GM18867 (cell line): ENCODE results near the gene TMEM200B.
"Not testable (repeated sequence)": the region's sequence is repeated elsewhere in the genome, so short reads cannot be mapped to it uniquely, and the experiment has no call there.

Source experiments
- ATAC-seq: cut with Tn5 transposase; IDR thresholded peaks from one replicate; pipeline ENCODE4 v1.9.1; 2021; ENCODE audit warnings: mild to moderate bottlenecking, moderate library complexity; ENCODE audit not compliant: unreplicated experiment

The TMEM200B gene

GRCh38 chr1:29123887-29124365 lies at the start of gene TMEM200B:
TSS of gene TMEM200B (minus strand) at chr1:29123903. CDS start at chr1:29121828, 2,075 bp downstream.
- ATAC-seq, result no peak

DNA sequence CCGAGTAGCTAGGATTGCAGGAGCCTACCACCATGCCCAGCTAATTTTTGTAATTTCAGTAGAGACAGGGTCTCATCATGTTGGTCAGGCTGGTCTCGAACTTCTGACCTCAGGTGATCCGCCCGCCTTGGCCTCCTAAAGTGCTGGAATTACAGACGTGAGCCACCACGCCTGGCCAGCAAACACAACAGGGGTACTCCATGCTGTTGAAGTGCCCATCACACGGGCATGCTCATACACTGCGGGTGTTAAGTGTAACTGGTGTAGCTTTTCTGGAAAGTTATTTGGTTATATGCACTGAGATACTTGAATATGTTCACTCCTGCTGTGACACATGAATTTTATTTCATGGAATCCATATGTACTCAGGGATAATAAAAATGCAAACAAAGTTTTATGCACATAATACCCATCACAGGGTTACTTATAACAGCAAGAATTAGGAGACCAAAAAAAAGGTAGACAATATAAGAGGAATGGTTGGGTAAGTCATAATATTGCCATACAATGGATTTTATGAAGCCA lies 48.8 kb upstream of the TMEM200B start:
- no peak for ATAC-seq

DNA sequence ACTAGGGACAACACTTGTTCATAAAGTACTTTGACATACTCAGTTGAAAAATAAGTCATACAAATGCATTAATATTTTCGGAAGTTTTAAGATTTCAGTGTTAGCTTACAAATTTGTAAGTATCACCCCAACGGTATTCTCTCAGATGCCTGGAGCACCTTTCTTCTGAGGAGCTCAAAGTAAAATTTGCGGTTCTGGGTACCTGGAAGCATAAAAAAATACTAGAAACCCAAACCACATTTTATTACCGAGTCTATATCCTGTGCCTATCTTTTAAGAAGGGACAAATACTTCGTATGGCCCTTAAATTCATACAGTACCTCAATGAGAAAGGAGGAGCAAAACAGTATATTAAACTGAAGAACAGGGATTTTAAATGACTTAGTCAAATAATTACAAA lies 47.8 kb upstream of the TMEM200B start:
- ATAC-seq, result no peak

DNA sequence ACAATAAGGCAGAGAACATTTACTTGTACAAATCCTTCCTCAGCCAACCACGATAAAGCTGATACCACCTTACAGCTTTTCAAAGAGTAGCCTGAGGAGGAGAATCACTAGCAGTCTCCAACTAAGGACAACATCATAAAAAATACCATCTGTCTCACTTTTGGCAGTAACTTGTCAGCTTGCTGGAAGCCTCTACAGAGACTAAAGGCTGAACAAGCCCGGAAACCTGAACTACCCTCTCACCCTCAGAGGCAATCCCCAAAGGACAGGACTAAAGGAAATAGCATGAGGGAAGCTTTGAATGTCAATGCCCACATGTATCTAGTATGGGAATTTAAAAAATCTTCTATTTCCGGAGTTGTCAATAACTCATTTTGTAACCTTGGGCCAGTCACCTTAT lies 47.4 kb upstream of the TMEM200B start:
- ATAC-seq, result no peak

DNA sequence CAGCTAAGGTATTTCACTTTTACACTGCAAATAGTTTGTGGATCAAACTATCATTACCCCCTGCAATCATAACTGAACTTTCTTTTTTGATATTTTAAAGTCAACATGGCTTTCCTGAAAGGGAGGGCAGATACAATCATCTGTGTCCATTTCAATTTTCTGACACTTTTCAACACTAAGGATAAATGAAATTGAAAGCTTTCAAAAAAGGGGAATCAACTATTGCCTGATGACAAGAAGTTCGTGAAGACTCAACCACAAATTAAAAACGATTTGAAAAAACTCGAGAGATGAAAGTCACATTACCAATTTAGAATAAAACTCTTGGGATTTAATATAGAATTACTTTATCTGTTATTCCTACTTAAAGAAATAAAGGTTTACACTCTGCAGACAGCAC lies 46.3 kb upstream of the TMEM200B start:
- ATAC-seq, result no peak

DNA sequence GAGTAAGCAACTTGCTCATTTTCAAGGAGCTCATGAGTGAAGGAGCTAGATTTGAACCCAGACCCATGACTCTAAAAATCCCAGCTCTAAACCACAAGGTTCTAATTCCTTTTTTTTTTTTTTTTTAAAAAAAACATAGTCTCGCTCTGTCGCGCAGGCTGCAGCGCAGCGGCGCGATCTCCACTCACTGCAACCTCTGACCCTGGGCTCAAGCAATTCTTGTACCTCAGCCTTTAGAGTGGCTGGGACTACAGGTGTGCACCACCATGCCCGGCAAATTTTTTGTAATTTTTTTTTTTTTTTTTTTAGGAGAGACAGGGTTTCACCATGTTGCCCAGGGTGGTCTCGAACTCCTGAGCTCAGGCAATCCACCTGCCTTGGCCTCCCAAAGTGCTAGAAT lies 44.2 kb upstream of the TMEM200B start:
- no peak for ATAC-seq

GRCh38 chr1:29166291-29166878 lies 42.7 kb upstream of the TMEM200B start:
- no peak for ATAC-seq

- ATAC-seq, result no peak
Observed at GRCh38 chr1:29164588-29164987, 40.9 kb upstream of the TMEM200B start.

DNA sequence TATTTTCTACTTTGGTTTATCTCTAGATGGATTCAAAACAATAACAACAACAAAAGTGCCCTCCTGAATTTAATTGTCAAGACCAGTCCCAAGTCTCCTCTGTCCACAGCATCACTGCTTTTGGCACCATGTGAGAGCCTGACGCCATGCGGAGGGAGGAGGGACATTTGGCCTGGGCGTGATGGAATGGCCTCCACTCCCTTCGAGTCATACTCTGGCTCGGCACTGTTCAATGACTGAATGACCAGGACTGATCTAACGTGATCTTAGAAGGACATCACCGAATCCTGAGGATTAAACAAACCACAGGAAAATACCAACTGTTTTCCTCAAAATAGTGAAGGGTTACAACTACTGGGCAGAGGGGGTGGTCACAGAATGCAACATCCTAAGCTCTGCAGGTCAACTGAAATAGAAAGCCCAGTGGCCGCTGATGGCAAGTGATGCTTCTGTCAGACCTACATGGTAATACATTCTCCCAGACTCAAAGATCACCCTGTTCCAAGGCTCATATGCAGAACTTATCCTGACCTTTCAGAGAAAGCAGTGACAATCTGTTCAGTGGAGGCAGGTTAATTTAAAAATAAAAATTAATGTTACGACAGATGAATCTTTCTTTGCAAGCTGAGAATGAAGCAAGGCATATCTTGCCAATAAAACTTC lies 38.9 kb upstream of the TMEM200B start:
- no peak for ATAC-seq

DNA sequence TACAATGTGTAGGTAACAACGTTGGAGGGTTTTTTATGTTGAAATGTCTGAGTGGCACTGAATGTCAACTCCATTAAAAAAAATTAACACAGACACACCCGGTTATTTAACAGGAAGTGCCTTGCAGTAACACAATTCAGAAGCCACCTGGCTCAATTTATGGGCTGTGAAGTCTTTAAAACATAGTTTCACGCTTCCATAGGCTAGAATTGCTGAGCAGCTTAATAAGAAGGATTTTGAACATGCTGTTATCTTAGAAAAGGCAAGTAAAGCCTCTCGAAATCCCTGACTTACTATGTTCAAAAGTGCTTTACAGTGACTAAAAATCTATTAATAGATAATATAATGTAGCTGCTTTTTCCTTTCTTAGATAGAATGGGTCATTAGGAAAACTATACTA lies 38.3 kb upstream of the TMEM200B start:
- ATAC-seq, result no peak

GRCh38 chr1:29159773-29160172 lies 36.1 kb upstream of the TMEM200B start:
- ATAC-seq, result no peak

- ATAC-seq, result no peak
Observed at GRCh38 chr1:29157269-29157601, 33.5 kb upstream of the TMEM200B start.

- no peak for ATAC-seq
Observed at GRCh38 chr1:29156543-29157268, 33.0 kb upstream of the TMEM200B start.

- ATAC-seq, result no peak
Observed at GRCh38 chr1:29152046-29152805, 28.5 kb upstream of the TMEM200B start.

GRCh38 chr1:29150346-29150745 lies 26.6 kb upstream of the TMEM200B start:
- ATAC-seq, result not testable (repeated sequence)

GRCh38 chr1:29148656-29149491 lies 25.2 kb upstream of the TMEM200B start:
- ATAC-seq, result no peak

DNA sequence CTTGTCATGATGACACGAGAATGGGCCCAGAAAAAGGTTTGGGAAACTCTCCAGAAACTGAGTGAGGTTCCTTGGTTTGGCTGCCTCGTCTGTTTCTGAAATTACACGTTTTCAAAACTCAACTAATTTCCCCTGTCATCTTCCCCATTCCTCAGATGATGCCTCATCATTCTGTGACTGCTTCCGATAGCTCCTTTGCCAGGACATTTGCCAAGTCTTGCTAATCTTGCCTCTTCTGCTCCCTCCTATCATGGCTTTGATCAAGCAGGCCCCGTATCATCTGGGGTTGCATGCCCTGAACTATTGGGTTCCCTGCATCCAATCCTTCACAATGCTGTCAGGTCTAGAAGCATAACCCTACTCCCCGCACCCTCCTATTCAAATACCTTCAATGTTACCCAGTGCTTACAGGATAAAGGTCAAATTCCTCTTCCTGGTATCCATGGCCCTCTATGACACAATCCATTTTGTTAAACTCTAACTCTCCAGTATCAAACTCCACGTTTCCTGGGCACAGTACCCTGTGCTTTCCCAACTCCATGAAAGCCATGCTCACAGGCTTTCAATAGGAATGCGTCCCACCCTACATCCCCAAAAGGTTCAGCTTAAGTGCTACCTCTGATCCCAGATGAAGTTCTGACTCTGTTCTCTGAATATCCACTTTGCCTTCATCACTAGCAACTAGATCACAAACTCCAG lies 22.2 kb upstream of the TMEM200B start:
- no peak for ATAC-seq

DNA sequence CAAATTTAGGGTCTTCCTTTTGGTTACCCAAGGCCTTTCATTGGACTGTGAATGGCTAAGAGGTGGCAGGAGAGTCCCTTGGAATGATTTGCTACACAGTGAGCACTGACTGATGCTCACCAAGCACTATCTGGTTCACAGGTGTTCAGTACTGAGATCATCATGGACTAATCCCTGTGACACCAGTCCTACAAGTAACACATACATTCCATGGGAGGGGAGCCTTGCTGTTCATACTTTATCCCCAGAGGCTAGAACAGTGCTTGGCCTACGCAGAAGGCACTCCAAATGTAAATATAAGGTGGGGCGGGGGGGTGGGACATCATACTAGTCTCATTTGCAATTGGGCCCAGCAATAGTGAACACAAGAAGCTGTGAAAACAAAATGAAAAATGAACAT lies 20.5 kb upstream of the TMEM200B start:
- ATAC-seq, result no peak

DNA sequence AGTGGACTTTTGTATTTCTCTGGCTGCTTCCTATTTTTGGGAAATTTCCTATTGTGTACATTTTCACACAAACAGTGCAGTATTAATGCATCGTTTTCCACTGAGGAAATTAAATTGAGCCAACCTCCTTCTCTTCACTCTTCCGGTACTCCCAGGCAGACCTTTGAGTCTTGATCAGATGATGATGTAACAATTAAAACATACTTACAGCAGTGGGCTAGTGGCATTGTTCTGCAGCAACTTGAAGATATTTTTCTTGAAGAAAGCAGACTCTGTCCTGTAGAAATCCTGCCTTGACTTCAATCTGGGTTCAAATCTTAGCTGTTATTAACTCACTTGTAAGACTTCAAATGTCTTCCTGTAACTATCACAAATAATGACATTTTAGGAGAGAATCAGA lies 19.0 kb upstream of the TMEM200B start:
- ATAC-seq, result no peak
